Measurements from ENCODE around the gene RCC2.

- no peak for TF ChIP-seq CTCF (IDR thresholded peaks at IDR 0.05 in 4 of 5, conservative IDR thresholded peaks at IDR 0.05 in 1 of 5)
- no peak for TF ChIP-seq POLR2A (IDR thresholded peaks at IDR 0.05)
These were observed 10.3 kb downstream of the RCC2 start for GRCh38 chr1:17429183-17429582.

Measured in gastrocnemius medialis (tissue), 4 donors.